HG03280 (cell line): ENCODE measurements around the gene CCDC85A.

Experiments used
- ATAC-seq: cut with Tn5 transposase; IDR thresholded peaks from one replicate; pipeline ENCODE4 v1.9.1; 2021; ENCODE audit warnings: mild to moderate bottlenecking, moderate library complexity; ENCODE audit not compliant: unreplicated experiment

Gene CCDC85A

DNA sequence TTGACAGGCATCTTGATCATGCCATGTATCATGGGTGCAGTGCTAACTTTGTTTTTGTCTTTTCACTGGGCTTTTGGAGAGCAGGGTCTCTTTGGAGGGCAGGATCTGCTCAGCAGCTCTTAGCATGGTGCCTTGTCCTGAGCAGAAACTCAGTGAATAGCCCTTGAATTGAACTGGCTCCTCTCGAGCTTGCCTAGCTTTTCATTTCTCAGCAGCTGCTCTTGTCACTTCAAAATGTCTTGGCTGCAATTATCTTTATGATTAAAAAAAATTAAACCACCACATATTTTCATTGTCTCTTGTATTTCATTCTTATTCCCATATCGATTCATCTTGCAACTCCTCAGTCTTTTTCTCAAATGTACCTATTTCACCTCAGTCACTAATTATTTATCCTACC is 50.5 kb downstream of the CCDC85A start:
- ATAC-seq, result no peak

- no peak for ATAC-seq
Measured at GRCh38 chr2:56239030-56239429, 55.2 kb downstream of the CCDC85A start.

DNA sequence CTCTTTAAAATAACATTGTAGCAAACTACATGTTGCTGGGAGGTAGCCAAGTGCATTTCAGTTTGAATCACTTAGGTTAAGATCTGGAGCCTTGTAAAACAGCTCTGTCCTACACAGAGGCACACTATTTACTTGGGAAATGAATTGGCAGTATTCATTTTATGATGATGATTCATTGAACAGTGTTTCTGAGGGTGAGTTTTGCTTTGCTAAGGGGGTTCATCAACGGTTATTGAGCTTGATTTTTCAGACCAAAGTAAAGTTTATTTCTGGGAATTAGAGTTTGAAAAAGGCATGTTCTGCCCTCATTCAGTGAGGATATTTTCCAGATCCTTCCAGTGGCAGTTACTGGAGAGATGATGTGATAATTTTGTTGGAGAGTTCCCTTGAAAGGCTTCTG is 55.6 kb downstream of the CCDC85A start:
- ATAC-seq, result no peak

DNA sequence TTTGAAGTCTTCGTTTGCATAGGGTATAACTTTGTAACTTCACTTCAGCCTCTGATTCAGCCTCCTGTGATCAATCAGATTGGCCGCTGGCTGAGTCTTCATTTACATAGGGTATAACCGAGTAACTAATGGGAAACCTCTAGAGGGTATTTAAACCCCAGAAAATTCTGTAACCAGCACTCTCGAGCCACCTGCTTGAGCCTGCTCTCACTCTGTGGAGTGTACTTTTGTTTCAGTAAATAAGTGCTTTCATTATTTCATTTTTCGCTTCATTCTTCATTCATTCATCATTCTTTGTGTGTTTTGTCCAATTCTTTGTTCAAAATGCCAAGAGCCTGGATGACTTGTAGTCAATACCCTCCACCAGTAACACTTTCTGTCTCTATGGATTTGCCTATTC is 56.4 kb downstream of the CCDC85A start:
- ATAC-seq, result no peak

- ATAC-seq, result no peak
Measured at GRCh38 chr2:56244506-56244905, 60.7 kb downstream of the CCDC85A start.

- no peak for ATAC-seq
Measured at GRCh38 chr2:56244911-56245530, 61.2 kb downstream of the CCDC85A start.

GRCh38 chr2:56248965-56249742 is 65.4 kb downstream of the CCDC85A start:
- no peak for ATAC-seq

DNA sequence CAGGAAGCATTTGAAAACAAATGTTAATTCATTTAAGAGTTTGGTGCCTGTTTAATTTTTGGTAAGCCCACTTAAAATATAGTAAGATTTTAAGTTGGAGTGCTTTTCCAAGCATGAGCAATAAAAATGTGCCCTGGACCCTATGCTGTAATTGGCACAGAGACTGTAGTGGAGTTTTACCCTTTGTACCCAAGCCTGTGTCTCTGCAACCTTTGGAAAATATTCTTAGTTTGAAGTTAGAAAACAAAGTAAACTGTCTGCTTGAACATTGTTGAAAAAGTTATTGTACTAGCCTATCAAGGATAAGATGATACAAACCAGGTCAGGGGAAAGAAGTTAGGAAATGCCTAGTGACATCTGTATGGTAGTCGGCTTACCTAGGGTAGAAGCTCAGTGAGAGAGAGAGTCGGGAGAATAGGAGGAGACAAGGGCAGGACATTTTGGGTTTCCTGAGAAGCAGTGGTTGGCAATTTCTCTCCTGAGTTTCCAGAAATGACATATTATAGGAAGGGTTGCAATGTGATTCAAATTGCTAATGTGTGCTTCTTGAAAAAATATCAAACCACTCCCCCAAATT is 66.5 kb downstream of the CCDC85A start:
- ATAC-seq, result no peak

- ATAC-seq, result no peak
Measured at GRCh38 chr2:56260415-56260814, 76.6 kb downstream of the CCDC85A start.

DNA sequence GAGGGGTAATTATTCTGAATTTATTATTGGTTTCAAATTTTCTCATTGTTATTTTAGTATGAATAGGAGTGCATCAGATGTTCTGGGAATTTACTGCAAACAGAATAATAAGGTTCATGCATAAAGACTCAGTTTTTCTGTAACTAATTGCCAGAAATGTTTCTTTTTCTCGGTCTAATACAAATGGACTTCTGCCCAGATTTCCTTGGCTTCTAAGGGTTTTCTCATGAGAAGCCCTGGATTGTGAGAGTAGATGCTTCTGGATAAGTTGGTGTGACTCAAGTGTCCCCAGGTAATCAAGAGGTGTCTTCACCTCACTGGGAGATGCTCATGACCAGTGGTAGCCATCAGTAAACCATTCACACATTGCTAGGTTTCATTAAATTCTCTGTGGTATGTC is 78.5 kb downstream of the CCDC85A start:
- no peak for ATAC-seq

GRCh38 chr2:56263876-56264275 is 80.1 kb downstream of the CCDC85A start:
- ATAC-seq, result no peak

GRCh38 chr2:56266761-56267414 is 83.1 kb downstream of the CCDC85A start:
- no peak for ATAC-seq

- no peak for ATAC-seq
Measured at GRCh38 chr2:56267415-56267788, 83.6 kb downstream of the CCDC85A start.

- no peak for ATAC-seq
Measured at GRCh38 chr2:56268856-56269255, 85.1 kb downstream of the CCDC85A start.

DNA sequence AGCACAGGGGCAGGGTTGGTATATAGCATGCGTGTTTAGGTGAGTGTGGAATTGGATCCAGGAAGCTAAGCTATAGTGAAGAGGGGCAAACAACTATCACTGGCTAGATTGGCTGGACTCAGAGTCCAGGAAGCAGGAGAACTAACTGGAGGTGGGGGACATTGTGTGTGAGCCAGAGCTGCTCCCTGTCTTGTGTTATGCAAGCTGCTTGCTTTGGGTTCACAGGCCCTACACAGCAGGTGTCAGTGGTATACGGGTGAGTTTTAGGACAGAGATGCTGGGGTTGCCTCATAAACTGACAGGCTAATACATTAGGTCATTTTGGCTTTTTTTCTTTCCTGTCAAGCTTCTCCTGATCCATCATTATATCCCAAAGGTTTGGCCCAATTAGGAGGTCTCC is 87.5 kb downstream of the CCDC85A start:
- ATAC-seq, result no peak

GRCh38 chr2:56285224-56285623 is 101.4 kb downstream of the CCDC85A start:
- no peak for ATAC-seq

- peak; percentile 87 for ATAC-seq
Measured at GRCh38 chr2:56286936-56287335, 103.1 kb downstream of the CCDC85A start.

DNA sequence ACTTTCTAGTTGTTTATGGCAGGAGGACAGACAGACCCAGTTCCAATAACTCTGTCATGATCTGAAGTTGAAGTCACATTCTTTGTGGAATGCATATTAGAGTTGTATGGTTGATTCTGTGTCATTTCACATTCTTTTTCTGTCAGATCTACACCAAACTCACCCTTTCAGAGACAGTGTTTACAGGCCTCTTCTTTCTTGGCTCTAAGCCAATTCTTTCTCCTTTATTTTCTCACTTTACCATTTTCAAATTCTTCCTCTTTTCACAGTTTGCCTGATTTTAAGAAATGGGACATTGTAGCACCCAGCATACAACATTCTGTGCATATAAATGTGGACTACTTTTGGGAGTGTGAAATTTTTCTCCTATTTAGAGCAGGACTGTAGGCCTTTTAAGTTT is 103.7 kb downstream of the CCDC85A start:
- ATAC-seq, result no peak

DNA sequence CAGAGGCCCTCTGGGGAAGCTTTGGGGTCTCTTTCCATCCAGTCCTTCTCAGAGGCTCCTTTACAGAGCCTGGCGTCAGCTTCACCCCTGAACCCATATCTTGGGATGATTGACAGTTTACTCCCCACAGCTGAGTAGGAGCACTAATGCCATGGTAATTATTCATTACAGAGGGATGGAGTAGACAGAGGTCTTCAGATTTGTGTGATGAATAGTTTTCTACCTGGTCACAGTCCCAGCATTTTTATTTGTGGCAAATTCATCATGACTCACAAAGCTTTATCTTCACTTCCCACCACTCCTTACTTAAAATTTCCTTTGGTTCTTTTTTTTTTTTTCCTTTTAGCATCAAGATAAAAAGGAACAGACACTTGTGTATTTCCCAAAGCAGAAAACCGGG is 104.2 kb downstream of the CCDC85A start:
- no peak for ATAC-seq

DNA sequence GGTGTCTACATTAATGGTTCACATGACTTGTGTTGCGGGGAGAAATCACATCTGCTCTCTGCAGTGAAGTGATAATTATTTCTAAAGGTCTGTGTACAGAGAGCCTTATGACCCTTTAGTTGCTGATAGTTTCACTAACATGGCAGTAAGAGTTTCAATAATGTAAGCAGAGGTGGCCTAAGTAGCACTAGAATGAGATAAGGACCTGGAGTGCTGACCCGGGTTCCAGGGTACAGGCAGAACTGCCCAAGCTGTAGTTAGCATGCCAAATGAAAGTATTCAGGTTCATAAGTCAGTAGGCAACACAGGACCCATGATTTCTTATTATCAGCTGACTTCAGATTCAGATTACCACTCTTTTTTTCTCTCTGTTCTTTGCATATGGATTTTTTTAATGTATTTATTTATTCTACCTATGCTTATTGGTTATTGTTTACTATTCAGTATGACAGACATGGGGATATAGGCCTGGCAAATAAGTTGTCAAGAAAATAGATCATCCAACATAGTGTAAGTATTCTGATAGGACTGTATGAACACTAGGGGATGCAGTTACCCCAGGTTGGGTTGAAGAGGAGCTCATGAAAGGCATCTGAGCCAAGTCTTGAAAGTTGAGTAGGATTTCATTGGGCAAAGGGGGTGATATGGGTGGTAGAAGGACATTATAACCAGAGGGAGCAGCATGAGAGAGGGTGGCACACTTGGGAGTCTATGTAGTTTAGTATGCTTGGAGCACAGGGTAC is 105.2 kb downstream of the CCDC85A start:
- no peak for ATAC-seq

DNA sequence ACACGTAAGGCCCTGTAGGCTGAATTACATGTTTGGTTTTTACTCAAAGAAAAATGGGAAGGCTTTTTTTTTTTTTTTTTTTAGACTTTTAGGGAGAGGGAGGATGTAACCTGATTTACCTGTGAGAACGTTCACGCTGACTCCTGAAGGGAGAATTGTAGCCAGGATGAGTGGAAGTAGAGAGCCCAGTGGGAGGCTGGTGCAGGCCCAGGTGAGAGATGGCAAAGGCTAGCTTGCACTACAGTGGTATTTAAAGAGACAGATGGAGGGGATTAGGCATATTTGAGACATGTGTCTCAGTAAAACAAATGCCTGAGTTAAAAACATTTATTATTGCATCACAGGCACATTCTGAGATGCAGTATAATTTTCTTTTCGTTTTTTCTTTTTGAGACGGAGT is 107.9 kb downstream of the CCDC85A start:
- ATAC-seq, result no peak
